ENCODE results near the gene PLCL1. TPM values are rescaled to one million over a fixed set of nuclear protein-coding genes. Genes with fewer than 3 reads are reported as not detected.

PLCL1 gene
- total and polyA plus RNA-seq, 2 experiments from 2014 or later = 0.80 to 2.3 TPM

DNA sequence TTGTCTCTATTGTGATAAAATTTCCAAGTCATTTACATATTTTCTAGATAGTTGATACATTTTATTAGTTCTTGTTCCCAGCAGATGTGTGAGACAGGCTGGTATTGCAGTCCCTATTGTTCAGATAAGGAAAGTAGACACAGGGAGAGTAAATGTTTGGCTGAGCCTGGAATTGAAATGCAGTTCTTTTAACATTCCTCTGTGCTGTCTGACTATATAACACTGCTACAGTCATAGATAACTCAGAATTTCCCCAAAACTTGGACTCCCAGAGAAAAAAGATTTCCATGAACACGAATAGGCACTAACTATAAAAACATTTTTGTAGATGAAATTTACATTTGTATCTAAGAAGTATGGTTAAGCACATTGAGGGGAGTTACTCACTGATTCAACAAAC is 71.4 kb downstream of the PLCL1 start:
- Histone ChIP-seq H3K4me2 (ENCODE audit: unreplicated experiment) (no peak overlapping the region), H3K9me2 (ENCODE audit: insufficient read depth) (no peaks in the 10 kb centered on the region; the same call in 1 of the 2 replicates), H3K9ac (no peak overlapping the region), H4K20me1 (ENCODE audit: insufficient read depth) (no peaks in the 10 kb centered on the region), H3K79me2 (ENCODE audit: insufficient read depth) (no peaks in the 10 kb centered on the region), H2AFZ (no peak overlapping the region), H3K36me3 (ENCODE audit: low read depth) (no peaks in the 10 kb centered on the region), H3K4me3 (no peak overlapping the region), H3K27ac (no peak overlapping the region), H3F3A (ENCODE audit: insufficient read depth) (0 out of 2 replicates have a peak, but pooled peaks cover 4% of the 10 kb centered on the region), H3K4me1 (ENCODE audit: insufficient read depth) (peaks cover 20% of the 10 kb centered on the region), H3K9me3 (ENCODE audit: low read depth) (no peaks in the 10 kb centered on the region), H3K27me3 (replicated peaks; ENCODE audit: insufficient read depth) (no peaks in the 10 kb centered on the region)
- 41 to 60% methylated on average over 1 of the region's 1 CpG for WGBS, 2 experiments (ENCODE audit: low coverage in 1 of 2, low lambda C conversion rate in 2 of 2, missing lambda C conversion rate in 2 of 2)
- no peak for TF ChIP-seq EZH2 (IDR thresholded peaks at IDR 0.05; ENCODE audit: insufficient read depth, poor library complexity, severe bottlenecking)
- TF ChIP-seq EZH2phosphoT487 (IDR thresholded peaks at IDR 0.05; ENCODE audit: insufficient read depth, low read depth) = no peak
- no peak for DNase-seq
- in situ Hi-C loops (cut with MboI) = no loop called here

DNA sequence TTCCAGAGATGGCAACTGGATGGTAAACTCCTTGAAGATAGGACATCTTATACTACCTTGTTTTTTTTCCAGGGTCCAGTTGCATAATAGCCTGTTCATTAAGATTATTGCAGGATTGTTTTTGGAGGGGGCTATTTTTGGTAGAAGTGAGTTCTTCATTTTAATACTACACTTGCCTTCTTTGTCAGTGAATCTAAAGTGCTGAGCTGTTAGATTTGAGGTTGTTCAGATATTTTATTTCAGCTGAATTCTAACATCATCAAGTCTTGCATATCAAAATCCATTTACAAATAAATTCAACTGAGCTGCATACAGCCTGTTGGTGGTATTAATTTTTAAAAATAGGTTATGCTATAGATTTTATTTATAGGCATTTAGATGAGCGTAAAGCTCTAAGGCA is 72.1 kb downstream of the PLCL1 start:
- Histone ChIP-seq H3F3A (ENCODE audit: insufficient read depth) (0 out of 2 replicates have a peak, but pooled peaks cover 4% of the 10 kb centered on the region), H3K9me2 (ENCODE audit: insufficient read depth) (no peaks in the 10 kb centered on the region; the same call in 1 of the 2 replicates), H3K4me2 (ENCODE audit: unreplicated experiment) (no peak overlapping the region), H2AFZ (no peak overlapping the region), H4K20me1 (ENCODE audit: insufficient read depth) (no peaks in the 10 kb centered on the region), H3K79me2 (ENCODE audit: insufficient read depth) (no peaks in the 10 kb centered on the region), H3K27me3 (replicated peaks; ENCODE audit: insufficient read depth) (no peaks in the 10 kb centered on the region), H3K36me3 (ENCODE audit: low read depth) (no peaks in the 10 kb centered on the region), H3K4me3 (no peak overlapping the region), H3K9me3 (ENCODE audit: low read depth) (no peaks in the 10 kb centered on the region), H3K27ac (no peak overlapping the region), H3K4me1 (ENCODE audit: insufficient read depth) (peaks cover 20% of the 10 kb centered on the region), H3K9ac (no peak overlapping the region)
- TF ChIP-seq EZH2phosphoT487 (IDR thresholded peaks at IDR 0.05; ENCODE audit: insufficient read depth, low read depth) (no peak), EZH2 (IDR thresholded peaks at IDR 0.05; ENCODE audit: insufficient read depth, poor library complexity, severe bottlenecking) (no peak)
- WGBS, 2 experiments (ENCODE audit: low coverage in 1 of 2, low lambda C conversion rate in 2 of 2, missing lambda C conversion rate in 2 of 2) = 97 to 100% methylated on average over 1 of the region's 1 CpG
- DNase-seq = no peak
- in situ Hi-C loops (cut with MboI) = no loop called here

DNA sequence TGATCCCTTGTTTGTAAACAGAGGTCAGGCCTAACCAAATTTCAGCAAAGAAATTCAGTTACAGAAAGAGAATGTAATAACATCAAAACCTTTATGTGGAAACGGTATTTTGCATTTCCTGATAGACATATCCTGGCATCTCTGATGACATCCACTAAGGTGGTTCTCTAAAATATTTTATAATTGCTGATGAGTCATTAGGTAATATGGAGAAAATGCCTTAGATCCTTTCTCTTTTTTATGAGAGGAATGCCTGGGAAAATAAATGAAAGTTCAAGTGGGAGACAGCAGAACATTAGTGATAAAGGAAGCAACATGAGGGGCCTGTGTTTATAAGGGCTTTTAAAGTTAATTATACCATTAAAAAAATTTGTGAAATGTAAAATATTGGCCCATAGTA is 72.6 kb downstream of the PLCL1 start:
- 57 to 60% methylated on average over 1 of the region's 1 CpG for WGBS, 2 experiments (ENCODE audit: low coverage in 1 of 2, low lambda C conversion rate in 2 of 2, missing lambda C conversion rate in 2 of 2)
- TF ChIP-seq EZH2phosphoT487 (IDR thresholded peaks at IDR 0.05; ENCODE audit: insufficient read depth, low read depth) (no peak), EZH2 (IDR thresholded peaks at IDR 0.05; ENCODE audit: insufficient read depth, poor library complexity, severe bottlenecking) (no peak)

DNA sequence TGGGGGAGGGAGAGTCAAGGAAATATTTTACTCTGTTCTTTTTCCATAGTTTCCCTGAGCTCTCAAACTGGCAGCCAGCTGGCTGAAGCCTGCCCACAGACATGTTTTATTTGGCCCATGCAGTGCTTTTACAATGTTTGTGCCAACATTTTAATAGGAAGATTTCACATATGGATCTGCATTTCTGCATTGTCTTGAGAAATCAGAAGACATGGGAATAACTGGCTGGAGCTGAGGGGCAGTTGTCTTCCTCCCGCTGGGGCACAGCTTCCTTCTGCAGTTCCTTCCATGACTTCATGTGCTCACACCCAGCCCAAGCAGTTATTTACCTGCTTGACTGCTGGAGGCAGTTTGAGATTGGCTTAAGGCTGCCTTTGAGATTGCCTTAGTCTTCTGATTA is 74.4 kb downstream of the PLCL1 start:
- Histone ChIP-seq H3K4me3 (no peak overlapping the region), H3K4me1 (ENCODE audit: insufficient read depth) (peaks cover 21% of the 10 kb centered on the region), H3K9me3 (ENCODE audit: low read depth) (no peaks in the 10 kb centered on the region), H3K36me3 (ENCODE audit: low read depth) (no peaks in the 10 kb centered on the region), H3K4me2 (ENCODE audit: unreplicated experiment) (no peak overlapping the region), H3K79me2 (ENCODE audit: insufficient read depth) (no peaks in the 10 kb centered on the region), H3F3A (ENCODE audit: insufficient read depth) (0 out of 2 replicates have a peak, but pooled peaks cover 7% of the 10 kb centered on the region), H3K27ac (no peak overlapping the region), H3K9me2 (ENCODE audit: insufficient read depth) (no peaks in the 10 kb centered on the region; the same call in 1 of the 2 replicates), H4K20me1 (ENCODE audit: insufficient read depth) (no peaks in the 10 kb centered on the region), H3K9ac (no peak overlapping the region), H3K27me3 (replicated peaks; ENCODE audit: insufficient read depth) (no peaks in the 10 kb centered on the region), H2AFZ (no peak overlapping the region)
- in situ Hi-C loops (cut with MboI) = no loop called here
- no peak for DNase-seq
- WGBS, 2 experiments (ENCODE audit: low coverage in 1 of 2, low lambda C conversion rate in 2 of 2, missing lambda C conversion rate in 2 of 2) = 96 to 100% methylated on average over 1 of the region's 1 CpG
- TF ChIP-seq EZH2phosphoT487 (IDR thresholded peaks at IDR 0.05; ENCODE audit: insufficient read depth, low read depth) (no peak), EZH2 (IDR thresholded peaks at IDR 0.05; ENCODE audit: insufficient read depth, poor library complexity, severe bottlenecking) (no peak)

More for the DNA sequence above, 72.6 kb downstream of the PLCL1 start:
- no peak overlapping the region for H3K9ac ChIP-seq
- H3K79me2 ChIP-seq (ENCODE audit: insufficient read depth) = no peaks in the 10 kb centered on the region
- no peaks in the 10 kb centered on the region for H3K9me3 ChIP-seq (ENCODE audit: low read depth)
- no peak overlapping the region for H3K4me2 ChIP-seq (ENCODE audit: unreplicated experiment)
- peaks cover 20% of the 10 kb centered on the region for H3K4me1 ChIP-seq (ENCODE audit: insufficient read depth)
- H3K4me3 ChIP-seq = no peak overlapping the region
- 0 out of 2 replicates have a peak, but pooled peaks cover 4% of the 10 kb centered on the region for H3F3A ChIP-seq (ENCODE audit: insufficient read depth)
- H4K20me1 ChIP-seq (ENCODE audit: insufficient read depth) = no peaks in the 10 kb centered on the region
- no peaks in the 10 kb centered on the region for H3K36me3 ChIP-seq (ENCODE audit: low read depth)
- no peak overlapping the region for H2AFZ ChIP-seq
- DNase-seq = no peak
- no peak overlapping the region for H3K27ac ChIP-seq
- H3K9me2 ChIP-seq (ENCODE audit: insufficient read depth) = no peaks in the 10 kb centered on the region; the same call in 1 of the 2 replicates
- in situ Hi-C loops (cut with MboI) = no loop called here
- H3K27me3 ChIP-seq (replicated peaks; ENCODE audit: insufficient read depth) = no peaks in the 10 kb centered on the region

All from GM23248 (cell line).